Prostate gland (tissue), 2 donors: ENCODE measurements around the gene PAFAH2. TPM values are rescaled to one million over a fixed set of nuclear protein-coding genes. Genes with fewer than 3 reads are reported as not detected.

Experiments
- DNase-seq: peaks from one replicate; pipeline ENCODE4 v3.0.0-alpha.2; 2019; ENCODE audit warnings: low spot score
- H3K27ac ChIP-seq, 2 donors: fragments of 200-600 bp; sonication (generic); 2 replicates each; pipeline ENCODE4 v1.5.1; 2017 to 2019
- H3K27me3 ChIP-seq: fragments of 200-600 bp; sonication (generic); replicated peaks from 2 replicates; pipeline ENCODE4 v1.5.1; 2019; ENCODE audit not compliant: insufficient read depth
- H3K36me3 ChIP-seq, 2 donors: fragments of 200-600 bp; sonication (generic); 1 replicate in 1 of 2; 2 replicates in 1 of 2; pipeline versions ENCODE4 v1.5.1 to v1.8.1; 2017 to 2019
- H3K4me1 ChIP-seq: fragments of 200-600 bp; sonication (generic); replicated peaks from 2 replicates; pipeline ENCODE4 v1.5.1; 2019
- H3K4me3 ChIP-seq, 2 donors: fragments of 200-600 bp; sonication (generic); 2 replicates each; pipeline ENCODE4 v1.5.1; 2017 to 2019
- H3K9me3 ChIP-seq: fragments of 200-600 bp; sonication (generic); 2 replicates; pipeline ENCODE4 v1.5.1; 2017
- POLR2A ChIP-seq: fragments of 450-650 bp; IDR thresholded peaks from one replicate; pipeline ENCODE4 v1.6.1; 2016; ENCODE audit warnings: antibody characterized with exemption, mild to moderate bottlenecking
- POLR2AphosphoS5 ChIP-seq: sonication (generic); formaldehyde crosslinking; IDR thresholded peaks from one replicate; pipeline ENCODE4 v1.6.1; 2017; ENCODE audit warnings: antibody characterized with exemption
- WGBS: methylation state at CpG from one replicate; pipeline ENCODE4 v1.1.5; 2018; 5-methylcytosine and 5-hydroxymethylcytosine counted together
- intact Hi-C: fragments of 100-400 bp; cut with DNase I; formaldehyde crosslinking; loops from one replicate; pipeline ENCODE4 v1.14.2; 2022
- total RNA-seq, 2 donors: library from RNA; depleted of rRNA; stranded (reverse); fragments of >200 nt; gene quantifications; one replicate each; pipeline ENCODE4 v1.1.0, GENCODE V29; 2016
- TF ChIP-seq, protein P1 (sequence below), 4 experiments: fragments of 200-600 bp in 2 of 4; fragments of 450-650 bp in 2 of 4; sonication (generic) in 2 of 4; IDR thresholded peaks; 1 replicate in 3 of 4; 2 replicates in 1 of 4; pipeline ENCODE4 v1.5.1; 2016 to 2019; ENCODE audit warnings: antibody characterized with exemption in 4 of 4, mild to moderate bottlenecking in 2 of 4, moderate library complexity in 2 of 4

Gene PAFAH2
- total RNA-seq, 2 donors from 2014 or later, result 17.4 to 18.7 TPM

DNA sequence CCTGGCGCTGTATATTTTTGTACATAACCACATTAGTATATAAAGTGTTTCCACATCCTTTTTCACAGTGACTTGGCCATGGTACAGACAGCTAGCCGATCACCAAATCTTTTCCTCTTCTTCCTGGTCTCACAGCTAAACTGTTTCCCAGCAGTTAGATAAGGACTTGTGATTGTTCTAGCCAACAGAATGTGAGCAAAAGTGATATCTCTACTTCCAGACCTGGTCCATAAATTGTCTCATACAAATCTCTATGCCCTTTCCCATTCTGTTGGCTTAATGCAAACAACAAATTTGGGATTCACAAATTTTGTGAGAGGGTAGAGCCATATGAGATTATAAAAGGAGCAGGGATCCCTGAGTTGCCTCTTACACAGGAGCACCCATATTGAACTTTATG, 19.5 kb downstream of the PAFAH2 start:
- peaks cover 0 to 3% of the 10 kb centered on the region in 2 donors for H3K36me3 ChIP-seq
- no peaks in the 10 kb centered on the region for H3K9me3 ChIP-seq
- TF ChIP-seq POLR2A (no peak), POLR2AphosphoS5 (no peak)
- TF ChIP-seq, protein P1, sequence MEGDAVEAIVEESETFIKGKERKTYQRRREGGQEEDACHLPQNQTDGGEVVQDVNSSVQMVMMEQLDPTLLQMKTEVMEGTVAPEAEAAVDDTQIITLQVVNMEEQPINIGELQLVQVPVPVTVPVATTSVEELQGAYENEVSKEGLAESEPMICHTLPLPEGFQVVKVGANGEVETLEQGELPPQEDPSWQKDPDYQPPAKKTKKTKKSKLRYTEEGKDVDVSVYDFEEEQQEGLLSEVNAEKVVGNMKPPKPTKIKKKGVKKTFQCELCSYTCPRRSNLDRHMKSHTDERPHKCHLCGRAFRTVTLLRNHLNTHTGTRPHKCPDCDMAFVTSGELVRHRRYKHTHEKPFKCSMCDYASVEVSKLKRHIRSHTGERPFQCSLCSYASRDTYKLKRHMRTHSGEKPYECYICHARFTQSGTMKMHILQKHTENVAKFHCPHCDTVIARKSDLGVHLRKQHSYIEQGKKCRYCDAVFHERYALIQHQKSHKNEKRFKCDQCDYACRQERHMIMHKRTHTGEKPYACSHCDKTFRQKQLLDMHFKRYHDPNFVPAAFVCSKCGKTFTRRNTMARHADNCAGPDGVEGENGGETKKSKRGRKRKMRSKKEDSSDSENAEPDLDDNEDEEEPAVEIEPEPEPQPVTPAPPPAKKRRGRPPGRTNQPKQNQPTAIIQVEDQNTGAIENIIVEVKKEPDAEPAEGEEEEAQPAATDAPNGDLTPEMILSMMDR (IDR thresholded peaks at IDR 0.05), result no peak
- H3K27ac ChIP-seq, result no peak overlapping the region
- intact Hi-C loops, result no loop called here
- no peaks in the 10 kb centered on the region for H3K27me3 ChIP-seq
- 90% methylated on average over 2 of the region's 2 CpGs for WGBS
- no peak overlapping the region for H3K4me3 ChIP-seq
- DNase-seq, result no peak
- H3K4me1 ChIP-seq, result no peaks in the 10 kb centered on the region

DNA sequence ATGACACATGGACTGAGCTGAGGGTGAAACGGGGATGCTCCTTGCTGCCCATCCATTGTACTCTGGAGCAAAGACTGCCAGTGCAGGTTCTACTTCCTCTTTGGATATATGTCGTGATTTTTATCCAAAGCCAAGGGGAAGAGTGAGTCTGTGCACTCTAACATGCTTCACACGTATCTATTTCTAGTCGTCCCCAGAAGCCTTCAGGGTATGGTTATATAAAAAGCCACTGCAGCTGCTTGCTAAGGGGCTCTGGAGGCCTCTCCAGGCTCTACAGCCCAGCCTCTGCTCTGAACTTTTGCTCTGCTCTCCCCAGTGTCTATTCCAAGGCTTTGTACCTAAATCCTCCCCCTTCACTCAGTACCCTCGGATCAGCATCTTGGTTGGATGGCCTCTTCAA, 20.1 kb downstream of the PAFAH2 start:
- Histone ChIP-seq H3K4me3 (no peak overlapping the region), H3K27ac (no peak overlapping the region), H3K27me3 (no peaks in the 10 kb centered on the region), H3K4me1 (no peaks in the 10 kb centered on the region), H3K36me3 (peaks cover 0 to 3% of the 10 kb centered on the region in 2 donors), H3K9me3 (no peaks in the 10 kb centered on the region)
- no peak for TF ChIP-seq POLR2AphosphoS5
- DNase-seq, result no peak
- intact Hi-C loops, result no loop called here
- 92% methylated on average over 5 of the region's 5 CpGs for WGBS

DNA sequence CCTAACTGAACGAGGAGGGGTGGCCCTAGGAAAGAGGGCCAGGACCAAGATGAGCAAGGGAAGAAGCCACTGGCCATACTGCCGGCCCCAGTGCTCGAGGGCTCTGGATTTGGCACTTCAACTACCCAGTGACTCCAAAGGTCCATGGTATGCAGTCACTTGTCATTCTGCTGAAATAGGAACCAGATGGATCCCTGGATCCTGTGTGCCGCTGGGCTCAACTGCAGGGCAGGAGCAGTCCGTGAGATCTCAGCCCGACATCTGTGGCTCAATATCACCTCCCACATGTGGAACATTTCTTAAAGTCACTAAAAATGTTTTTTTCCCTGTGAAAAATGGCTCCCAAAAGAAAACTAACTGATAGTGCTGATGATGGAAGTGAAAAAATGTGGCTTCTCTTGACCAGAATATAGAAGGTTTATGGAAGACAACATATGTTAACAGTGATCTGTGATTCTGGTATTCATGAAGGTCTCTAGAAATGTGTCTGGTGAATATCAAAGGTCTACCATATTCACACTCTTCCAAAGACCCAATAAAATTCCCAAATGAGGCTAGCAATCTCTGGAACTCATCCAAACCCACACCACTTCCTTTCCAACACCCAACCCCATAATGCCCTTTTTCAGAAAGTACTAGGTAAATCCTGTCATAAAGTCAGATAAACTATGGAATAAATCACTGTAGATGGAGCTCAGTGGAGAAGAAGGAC, 24.1 kb downstream of the PAFAH2 start:
- Histone ChIP-seq H3K36me3 (no peaks in the 10 kb centered on the region), H3K27me3 (no peaks in the 10 kb centered on the region), H3K27ac (no peak overlapping the region), H3K4me3 (no peak overlapping the region), H3K4me1 (no peaks in the 10 kb centered on the region), H3K9me3 (no peaks in the 10 kb centered on the region)
- no peak for TF ChIP-seq POLR2AphosphoS5
- TF ChIP-seq, protein P1 (IDR thresholded peaks at IDR 0.05), result no peak
- TF ChIP-seq POLR2A, result no peak
- intact Hi-C loops, result no loop called here
- no peak for DNase-seq
- WGBS, result over 99% methylated on average over 6 of the region's 6 CpGs

DNA sequence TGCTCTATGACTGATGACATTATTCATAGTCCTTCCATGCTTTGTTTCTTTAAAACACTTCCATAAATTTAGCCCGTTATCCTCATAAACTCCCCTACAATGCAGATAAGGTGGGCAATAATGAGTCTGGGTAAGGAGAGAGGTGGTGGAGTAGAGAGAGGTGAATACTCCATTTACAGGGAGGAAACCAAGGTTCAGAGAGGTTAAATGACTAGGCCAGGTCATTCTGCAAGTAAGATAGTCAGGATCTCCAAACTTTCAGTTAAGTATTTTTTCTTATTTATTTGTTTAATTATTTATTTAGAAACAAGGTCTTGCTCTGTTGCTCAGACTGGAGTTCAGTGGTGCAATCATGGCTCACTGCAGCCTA, 26.1 kb downstream of the PAFAH2 start:
- intact Hi-C loops, result no loop called here
- TF ChIP-seq, protein P1 (IDR thresholded peaks at IDR 0.05), result no peak
- TF ChIP-seq POLR2AphosphoS5 (no peak), POLR2A (no peak)
- Histone ChIP-seq H3K4me1 (no peaks in the 10 kb centered on the region), H3K27me3 (no peaks in the 10 kb centered on the region), H3K27ac (no peak overlapping the region), H3K4me3 (no peak overlapping the region), H3K36me3 (no peaks in the 10 kb centered on the region), H3K9me3 (no peaks in the 10 kb centered on the region)
- no peak for DNase-seq
- 58% methylated on average over 1 of the region's 1 CpG for WGBS

DNA sequence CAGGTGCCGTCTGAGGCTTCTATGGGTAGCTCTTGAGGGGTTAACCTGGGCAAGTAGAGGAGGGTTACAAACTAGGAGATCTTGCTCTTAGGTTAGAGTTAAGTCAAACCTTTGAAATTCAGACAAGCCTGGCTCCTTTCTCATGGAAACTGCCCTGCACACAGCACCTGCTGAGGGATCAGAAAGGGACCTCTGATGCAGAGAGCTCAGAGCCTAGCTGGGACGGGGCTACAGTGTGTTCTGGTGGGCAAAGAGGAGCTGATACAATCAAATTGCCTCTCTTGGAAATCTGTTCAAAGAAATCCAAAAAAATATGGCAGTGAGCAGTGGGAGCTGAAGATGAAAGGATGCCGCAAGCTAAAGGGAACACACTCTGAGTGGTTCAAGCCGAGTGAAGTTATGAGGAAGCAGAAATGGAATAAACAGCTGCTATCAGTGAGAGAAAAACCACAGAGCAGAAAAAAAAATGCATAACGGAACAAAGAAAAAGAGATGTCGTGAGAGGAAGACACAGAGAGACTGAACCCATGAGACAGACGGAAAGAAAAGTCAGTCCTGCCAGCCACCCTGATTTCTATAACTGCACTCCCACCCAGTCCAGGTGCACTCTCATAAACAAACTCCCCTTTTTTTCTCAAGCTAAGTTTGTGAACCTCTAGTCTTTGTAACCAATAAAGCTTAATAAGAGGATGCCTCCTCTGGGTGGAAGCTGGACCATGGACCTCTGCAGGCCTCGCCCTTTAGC, 26.6 kb downstream of the PAFAH2 start:
- H3K9me3 ChIP-seq, result no peaks in the 10 kb centered on the region
- TF ChIP-seq POLR2A (no peak), POLR2AphosphoS5 (no peak)
- TF ChIP-seq, protein P1 (IDR thresholded peaks at IDR 0.05), result no peak
- 74% methylated on average over 8 of the region's 8 CpGs for WGBS
- no peaks in the 10 kb centered on the region for H3K27me3 ChIP-seq
- intact Hi-C loops, result no loop called here
- no peak for DNase-seq
- no peaks in the 10 kb centered on the region for H3K4me1 ChIP-seq
- no peak overlapping the region for H3K4me3 ChIP-seq
- H3K27ac ChIP-seq, result no peak overlapping the region
- H3K36me3 ChIP-seq, result no peaks in the 10 kb centered on the region
